GM21737 (cell line): ENCODE measurements around the gene EIF5AL1.
"Not testable (repeated sequence)": the region's sequence is repeated elsewhere in the genome, so short reads cannot be mapped to it uniquely, and the experiment has no call there.

ENCODE experiments used
- ATAC-seq: cut with Tn5 transposase; IDR thresholded peaks from one replicate; pipeline ENCODE4 v1.9.1; 2021; ENCODE audit warnings: mild to moderate bottlenecking, moderate library complexity; ENCODE audit not compliant: unreplicated experiment

Gene EIF5AL1

GRCh38 chr10:79509306-79509933 is 2.9 kb upstream of the EIF5AL1 start:
- ATAC-seq: not testable (repeated sequence)

- ATAC-seq: not testable (repeated sequence)
Measured at GRCh38 chr10:79509934-79510508, 2.3 kb upstream of the EIF5AL1 start.

GRCh38 chr10:79516532-79517205 is 4.3 kb downstream of the EIF5AL1 start:
- not testable (repeated sequence) for ATAC-seq

GRCh38 chr10:79517567-79517966 is 5.2 kb downstream of the EIF5AL1 start:
- ATAC-seq: not testable (repeated sequence)

- not testable (repeated sequence) for ATAC-seq
Measured at GRCh38 chr10:79521751-79522150, 9.4 kb downstream of the EIF5AL1 start.

GRCh38 chr10:79522464-79522863 is 10.1 kb downstream of the EIF5AL1 start:
- ATAC-seq: not testable (repeated sequence)

GRCh38 chr10:79523157-79523853 is 11.0 kb downstream of the EIF5AL1 start:
- ATAC-seq: not testable (repeated sequence)

- peak; percentile 85 for ATAC-seq
Measured at GRCh38 chr10:79525049-79525710, 12.8 kb downstream of the EIF5AL1 start.

- ATAC-seq: not testable (repeated sequence)
Measured at GRCh38 chr10:79528261-79528660, 15.9 kb downstream of the EIF5AL1 start.

- not testable (repeated sequence) for ATAC-seq
Measured at GRCh38 chr10:79533142-79533902, 21.0 kb downstream of the EIF5AL1 start.

- ATAC-seq: not testable (repeated sequence)
Measured at GRCh38 chr10:79533903-79534175, 21.5 kb downstream of the EIF5AL1 start.

- ATAC-seq: not testable (repeated sequence)
Measured at GRCh38 chr10:79538311-79538710, 26.0 kb downstream of the EIF5AL1 start.

- ATAC-seq: peak; percentile 86
Measured at GRCh38 chr10:79540930-79541329, 28.6 kb downstream of the EIF5AL1 start.

GRCh38 chr10:79542626-79543025 is 30.3 kb downstream of the EIF5AL1 start:
- no peak for ATAC-seq

GRCh38 chr10:79544408-79544807 is 32.1 kb downstream of the EIF5AL1 start:
- not testable (repeated sequence) for ATAC-seq

GRCh38 chr10:79544926-79545659 is 32.8 kb downstream of the EIF5AL1 start:
- not testable (repeated sequence) for ATAC-seq

GRCh38 chr10:79547128-79547527 is 34.8 kb downstream of the EIF5AL1 start:
- ATAC-seq: not testable (repeated sequence)

GRCh38 chr10:79547973-79548372 is 35.6 kb downstream of the EIF5AL1 start:
- no peak for ATAC-seq

GRCh38 chr10:79552143-79552542 is 39.8 kb downstream of the EIF5AL1 start:
- ATAC-seq: no peak
